Body of pancreas (tissue), 4 donors: ENCODE data around the gene DYNC2LI1. TPM values are rescaled to one million over a fixed set of nuclear protein-coding genes. Genes with fewer than 3 reads are reported as not detected.

Experiments used
- ATAC-seq: fragments of 150-250 bp; one replicate; pipeline ENCODE4 v1.9.1; 2016
- DNase-seq, 4 donors: peaks; one replicate each; pipeline ENCODE4 v3.0.0-alpha.2; 2019
- H3K27ac ChIP-seq, 4 donors: fragments of 200-600 bp; sonication (generic); 1 replicate in 3 of 4; 2 replicates in 1 of 4; pipeline versions ENCODE4 v1.5.1 to v1.6.1; 2016 to 2019; ENCODE audit warnings: mild to moderate bottlenecking in 1 of 4, mixed read lengths in 1 of 4, moderate library complexity in 1 of 4
- H3K27me3 ChIP-seq, 2 donors: fragments of 200-600 bp; sonication (generic); one replicate each; pipeline ENCODE4 v1.6.0; 2016; ENCODE audit warnings: mild to moderate bottlenecking in 1 of 2
- H3K36me3 ChIP-seq, 2 donors: fragments of 200-600 bp; sonication (generic); replicated peaks in 1 of 2; 2 replicates each; pipeline ENCODE4 v1.5.1; 2016; ENCODE audit warnings: low read depth in 2 of 2; ENCODE audit not compliant: insufficient read depth in 1 of 2
- H3K4me1 ChIP-seq: fragments of 200-600 bp; sonication (generic); one replicate; pipeline ENCODE4 v1.6.0; 2016
- H3K4me3 ChIP-seq, 2 donors: fragments of 200-600 bp; sonication (generic); 1 replicate in 1 of 2; 2 replicates in 1 of 2; pipeline ENCODE4 v1.5.1; 2016 to 2019
- H3K9me3 ChIP-seq, 3 donors: fragments of 200-600 bp; sonication (generic); 1 replicate in 2 of 3; 2 replicates in 1 of 3; pipeline ENCODE4 v1.5.1; 2016
- POLR2A ChIP-seq, 3 donors: fragments of 450-650 bp; IDR thresholded peaks; one replicate each; pipeline ENCODE4 v1.6.1; 2016; ENCODE audit warnings: antibody characterized with exemption in 3 of 3, mild to moderate bottlenecking in 2 of 3
- WGBS, 2 donors: methylation state at CpG; one replicate each; pipeline ENCODE4 v1.1.5; 2017; 5-methylcytosine and 5-hydroxymethylcytosine counted together
- intact Hi-C: fragments of 100-400 bp; cut with DNase I; formaldehyde crosslinking; loops from one replicate; pipeline ENCODE4 v1.15.1; 2023
- total RNA-seq, 2 donors: library from RNA; depleted of rRNA; stranded (reverse); fragments of >200 nt; gene quantifications; one replicate each; pipeline ENCODE4 v1.1.0, GENCODE V29; 2016
- TF ChIP-seq, protein P1 (sequence below), 7 experiments: fragments of 450-650 bp in 4 of 7; fragments of 200-600 bp in 3 of 7; sonication (generic) in 3 of 7; IDR thresholded peaks; one replicate each; pipeline ENCODE4 v1.5.1; 2016 to 2019; ENCODE audit warnings: antibody characterized with exemption in 7 of 7

DYNC2LI1 gene
- total RNA-seq, 2 donors from 2014 or later = 21.0 to 21.4 TPM

DNA sequence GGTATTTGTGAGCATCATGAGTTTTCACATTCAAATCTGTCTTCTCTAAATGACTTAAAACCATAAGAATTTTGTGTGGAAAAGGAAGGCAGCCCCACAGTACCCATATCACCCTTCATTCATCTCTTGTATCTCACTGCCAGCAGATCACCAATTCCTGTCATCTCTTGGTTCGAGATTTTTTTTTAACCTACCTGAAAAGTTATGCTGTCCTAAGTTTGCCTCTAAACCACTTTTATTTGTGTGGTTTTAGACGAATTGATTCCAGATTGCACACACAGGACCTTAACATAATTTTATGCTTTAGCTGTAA is 32.8 kb downstream of the DYNC2LI1 start:
- Histone ChIP-seq H3K9me3 (no peaks in the 10 kb centered on the region), H3K4me3 (no peak overlapping the region), H3K27ac (no peak overlapping the region), H3K27me3 (no peaks in the 10 kb centered on the region), H3K4me1 (peaks cover 5% of the 10 kb centered on the region), H3K36me3 (peaks cover 0 to 7% of the 10 kb centered on the region in 2 donors)
- 49 to 51% methylated on average over 2 of the region's 2 CpGs for WGBS, 2 donors
- no peak for TF ChIP-seq POLR2A (IDR thresholded peaks at IDR 0.05)
- TF ChIP-seq, protein P1, sequence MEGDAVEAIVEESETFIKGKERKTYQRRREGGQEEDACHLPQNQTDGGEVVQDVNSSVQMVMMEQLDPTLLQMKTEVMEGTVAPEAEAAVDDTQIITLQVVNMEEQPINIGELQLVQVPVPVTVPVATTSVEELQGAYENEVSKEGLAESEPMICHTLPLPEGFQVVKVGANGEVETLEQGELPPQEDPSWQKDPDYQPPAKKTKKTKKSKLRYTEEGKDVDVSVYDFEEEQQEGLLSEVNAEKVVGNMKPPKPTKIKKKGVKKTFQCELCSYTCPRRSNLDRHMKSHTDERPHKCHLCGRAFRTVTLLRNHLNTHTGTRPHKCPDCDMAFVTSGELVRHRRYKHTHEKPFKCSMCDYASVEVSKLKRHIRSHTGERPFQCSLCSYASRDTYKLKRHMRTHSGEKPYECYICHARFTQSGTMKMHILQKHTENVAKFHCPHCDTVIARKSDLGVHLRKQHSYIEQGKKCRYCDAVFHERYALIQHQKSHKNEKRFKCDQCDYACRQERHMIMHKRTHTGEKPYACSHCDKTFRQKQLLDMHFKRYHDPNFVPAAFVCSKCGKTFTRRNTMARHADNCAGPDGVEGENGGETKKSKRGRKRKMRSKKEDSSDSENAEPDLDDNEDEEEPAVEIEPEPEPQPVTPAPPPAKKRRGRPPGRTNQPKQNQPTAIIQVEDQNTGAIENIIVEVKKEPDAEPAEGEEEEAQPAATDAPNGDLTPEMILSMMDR (IDR thresholded peaks at IDR 0.05) = no peak
- intact Hi-C loops = no loop called here
- DNase-seq (no peak), ATAC-seq (no peak)

DNA sequence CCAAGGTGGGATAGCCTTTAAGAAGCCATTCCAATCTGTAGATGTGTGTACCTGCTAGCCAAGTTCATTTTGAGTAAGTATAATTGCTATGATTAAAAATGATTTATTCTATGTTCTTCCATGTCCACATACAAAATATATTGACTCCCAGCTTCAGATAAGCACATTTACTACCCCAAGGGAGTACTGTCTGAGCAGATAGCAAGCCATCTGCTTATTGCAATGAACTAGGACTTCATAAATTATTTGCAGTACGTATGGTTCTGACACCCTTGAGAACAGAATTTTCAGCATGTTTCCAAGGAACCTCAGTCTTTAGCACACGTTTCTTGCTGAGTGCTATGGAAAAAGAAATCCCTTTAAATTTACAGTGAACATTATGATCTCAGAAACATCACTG is 36.6 kb downstream of the DYNC2LI1 start:
- TF ChIP-seq, protein P1 (IDR thresholded peaks at IDR 0.05) = no peak
- no peak for TF ChIP-seq POLR2A (IDR thresholded peaks at IDR 0.05)
- H3K4me3 ChIP-seq = no peak overlapping the region
- H3K27me3 ChIP-seq = no peaks in the 10 kb centered on the region
- ATAC-seq (no peak), DNase-seq (no peak)
- H3K36me3 ChIP-seq = peaks cover 0 to 7% of the 10 kb centered on the region in 2 donors
- H3K27ac ChIP-seq = no peak overlapping the region
- 61 to 64% methylated on average over 2 of the region's 2 CpGs for WGBS, 2 donors
- H3K9me3 ChIP-seq = no peaks in the 10 kb centered on the region
- intact Hi-C loops = no loop called here
- H3K4me1 ChIP-seq = peaks cover 5% of the 10 kb centered on the region

DNA sequence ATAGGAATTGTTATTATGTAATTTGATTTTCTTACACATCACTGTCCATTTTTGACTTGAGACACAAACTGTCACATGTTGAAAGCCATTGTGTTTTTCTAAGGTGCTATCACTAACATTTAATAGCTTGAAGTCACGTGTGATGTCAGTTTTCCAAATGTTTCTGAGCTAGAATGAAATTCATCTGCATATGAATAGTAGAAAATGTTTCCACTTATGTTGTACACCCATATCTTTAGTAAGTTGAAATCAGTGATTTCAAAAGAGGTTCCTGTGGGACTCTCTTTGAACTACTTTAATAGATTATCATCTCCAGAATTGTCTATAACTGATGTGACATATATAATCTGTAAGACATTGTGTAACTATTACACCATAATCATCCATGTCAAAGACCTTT is 37.0 kb downstream of the DYNC2LI1 start:
- Histone ChIP-seq H3K4me3 (no peak overlapping the region), H3K36me3 (peaks cover 0 to 7% of the 10 kb centered on the region in 2 donors), H3K27ac (no peak overlapping the region), H3K9me3 (no peaks in the 10 kb centered on the region), H3K4me1 (peaks cover 3% of the 10 kb centered on the region), H3K27me3 (no peaks in the 10 kb centered on the region)
- no peak for DNase-seq
- WGBS, 2 donors = 73 to 76% methylated on average over 1 of the region's 1 CpG
- ATAC-seq = no peak
- intact Hi-C loops = no loop called here
- TF ChIP-seq, protein P1 (IDR thresholded peaks at IDR 0.05) = no peak
- TF ChIP-seq POLR2A (IDR thresholded peaks at IDR 0.05) = no peak

DNA sequence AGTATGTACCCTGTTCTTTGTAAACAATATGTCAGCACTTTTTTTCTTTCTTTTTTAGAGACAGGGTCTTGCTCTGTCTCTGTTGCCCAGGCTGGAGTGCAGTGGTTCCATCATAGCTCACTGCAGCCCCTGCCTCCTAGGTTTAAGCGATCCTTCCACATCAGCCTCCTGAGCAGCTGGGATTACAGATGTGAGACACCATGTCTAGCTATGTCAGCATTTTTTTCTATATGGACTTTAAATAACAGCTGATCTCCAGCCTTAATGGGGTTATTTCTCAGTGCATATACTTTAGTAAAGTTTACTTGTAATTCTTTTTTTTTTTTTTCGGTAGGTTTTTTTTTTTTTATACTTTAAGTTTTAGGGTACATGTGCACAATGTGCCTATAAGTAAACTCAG is 38.2 kb downstream of the DYNC2LI1 start:
- intact Hi-C loops = no loop called here
- H3K4me1 ChIP-seq = no peaks in the 10 kb centered on the region
- TF ChIP-seq, protein P1 (IDR thresholded peaks at IDR 0.05) = no peak
- no peak for TF ChIP-seq POLR2A (IDR thresholded peaks at IDR 0.05)
- H3K27me3 ChIP-seq = no peaks in the 10 kb centered on the region
- 59 to 63% methylated on average over 2 of the region's 2 CpGs for WGBS, 2 donors
- no peak overlapping the region for H3K27ac ChIP-seq
- no peak for ATAC-seq
- H3K9me3 ChIP-seq = no peaks in the 10 kb centered on the region
- H3K36me3 ChIP-seq = peaks cover 0 to 7% of the 10 kb centered on the region in 2 donors
- no peak for DNase-seq
- H3K4me3 ChIP-seq = no peak overlapping the region

DNA sequence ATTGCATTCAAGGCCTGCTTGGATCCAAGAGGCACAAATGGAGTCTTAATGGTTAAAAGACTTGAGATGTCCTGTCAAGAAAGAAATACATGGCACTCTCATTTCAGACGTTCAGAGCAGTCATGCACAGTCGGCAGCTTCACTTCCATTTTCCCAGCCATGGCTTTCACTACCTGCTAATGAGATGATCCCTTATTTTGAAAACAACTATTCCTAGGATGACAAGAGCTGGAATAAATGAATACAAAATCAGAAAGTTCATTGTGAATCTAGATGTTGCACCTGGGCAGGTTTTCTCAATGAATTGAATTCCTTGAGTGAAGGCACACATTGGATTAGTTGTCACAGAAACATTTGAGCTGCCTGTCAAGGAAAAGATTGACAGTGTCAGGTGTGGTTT is 39.1 kb downstream of the DYNC2LI1 start:
- H3K36me3 ChIP-seq = peaks cover 0 to 7% of the 10 kb centered on the region in 2 donors
- 44 to 61% methylated on average over 2 of the region's 2 CpGs for WGBS, 2 donors
- no peak overlapping the region for H3K27ac ChIP-seq
- intact Hi-C loops = no loop called here
- H3K4me1 ChIP-seq = no peaks in the 10 kb centered on the region
- no peaks in the 10 kb centered on the region for H3K9me3 ChIP-seq
- TF ChIP-seq, protein P1 (IDR thresholded peaks at IDR 0.05) = no peak
- no peak for TF ChIP-seq POLR2A (IDR thresholded peaks at IDR 0.05)
- no peak for DNase-seq
- ATAC-seq = no peak
- no peak overlapping the region for H3K4me3 ChIP-seq
- no peaks in the 10 kb centered on the region for H3K27me3 ChIP-seq
